Gastroesophageal sphincter (tissue), 3 donors: ENCODE measurements around the gene EGF.

Experiments used
- EP300 ChIP-seq: sonication (generic); formaldehyde crosslinking; IDR thresholded peaks from one replicate; pipeline ENCODE4 v1.6.1; 2017; ENCODE audit warnings: antibody characterized with exemption, mild to moderate bottlenecking
- POLR2A ChIP-seq, 2 donors: fragments of 450-650 bp; IDR thresholded peaks; one replicate each; pipeline ENCODE4 v1.6.1; 2017; ENCODE audit warnings: antibody characterized with exemption in 2 of 2, mild to moderate bottlenecking in 2 of 2, moderate library complexity in 1 of 2
- POLR2AphosphoS5 ChIP-seq: sonication (generic); formaldehyde crosslinking; IDR thresholded peaks from one replicate; pipeline ENCODE4 v1.6.1; 2017; ENCODE audit warnings: antibody characterized with exemption
- TF ChIP-seq, protein P1 (sequence below), 4 experiments: fragments of 200-600 bp in 2 of 4; fragments of 450-650 bp in 2 of 4; sonication (generic) in 1 of 4; IDR thresholded peaks; one replicate each; pipeline ENCODE4 v1.5.1; 2017 to 2019; ENCODE audit warnings: antibody characterized with exemption in 4 of 4, mild to moderate bottlenecking in 2 of 4, moderate library complexity in 2 of 4

GRCh38 chr4:109890076-109890475 lies 22.6 kb upstream of the EGF start:
- TF ChIP-seq, protein P1, sequence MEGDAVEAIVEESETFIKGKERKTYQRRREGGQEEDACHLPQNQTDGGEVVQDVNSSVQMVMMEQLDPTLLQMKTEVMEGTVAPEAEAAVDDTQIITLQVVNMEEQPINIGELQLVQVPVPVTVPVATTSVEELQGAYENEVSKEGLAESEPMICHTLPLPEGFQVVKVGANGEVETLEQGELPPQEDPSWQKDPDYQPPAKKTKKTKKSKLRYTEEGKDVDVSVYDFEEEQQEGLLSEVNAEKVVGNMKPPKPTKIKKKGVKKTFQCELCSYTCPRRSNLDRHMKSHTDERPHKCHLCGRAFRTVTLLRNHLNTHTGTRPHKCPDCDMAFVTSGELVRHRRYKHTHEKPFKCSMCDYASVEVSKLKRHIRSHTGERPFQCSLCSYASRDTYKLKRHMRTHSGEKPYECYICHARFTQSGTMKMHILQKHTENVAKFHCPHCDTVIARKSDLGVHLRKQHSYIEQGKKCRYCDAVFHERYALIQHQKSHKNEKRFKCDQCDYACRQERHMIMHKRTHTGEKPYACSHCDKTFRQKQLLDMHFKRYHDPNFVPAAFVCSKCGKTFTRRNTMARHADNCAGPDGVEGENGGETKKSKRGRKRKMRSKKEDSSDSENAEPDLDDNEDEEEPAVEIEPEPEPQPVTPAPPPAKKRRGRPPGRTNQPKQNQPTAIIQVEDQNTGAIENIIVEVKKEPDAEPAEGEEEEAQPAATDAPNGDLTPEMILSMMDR (IDR thresholded peaks at IDR 0.05), result no peak
- TF ChIP-seq EP300 (no peak), POLR2AphosphoS5 (no peak), POLR2A (IDR thresholded peaks at IDR 0.05) (no peak)
